HG03460 (cell line): ENCODE data around the gene DAO.
"Not testable (repeated sequence)": the region's sequence is repeated elsewhere in the genome, so short reads cannot be mapped to it uniquely, and the experiment has no call there.

Source experiments
- ATAC-seq: cut with Tn5 transposase; IDR thresholded peaks from one replicate; pipeline ENCODE4 v1.9.1; 2021; ENCODE audit not compliant: unreplicated experiment

Gene DAO

GRCh38 chr12:108849660-108850059 is 30.2 kb upstream of the DAO start:
- ATAC-seq: no peak

- peak; percentile 69 for ATAC-seq
Observed at GRCh38 chr12:108850854-108851573, 28.9 kb upstream of the DAO start.

- no peak for ATAC-seq
Observed at GRCh38 chr12:108852674-108853309, 27.1 kb upstream of the DAO start.

GRCh38 chr12:108853426-108853825 is 26.5 kb upstream of the DAO start:
- ATAC-seq: no peak

GRCh38 chr12:108853981-108854446 is 25.9 kb upstream of the DAO start:
- ATAC-seq: no peak

- no peak for ATAC-seq
Observed at GRCh38 chr12:108854451-108855283, 25.2 kb upstream of the DAO start.

GRCh38 chr12:108855284-108856169 is 24.4 kb upstream of the DAO start:
- ATAC-seq: no peak

- no peak for ATAC-seq
Observed at GRCh38 chr12:108856170-108856427, 23.8 kb upstream of the DAO start.

- ATAC-seq: peak; percentile 18
Observed at GRCh38 chr12:108856428-108857157, 23.3 kb upstream of the DAO start.

- peak; percentile 14 for ATAC-seq
Observed at GRCh38 chr12:108857158-108857407, 22.8 kb upstream of the DAO start.

- ATAC-seq: no peak
Observed at GRCh38 chr12:108858311-108859074, 21.4 kb upstream of the DAO start.

GRCh38 chr12:108859141-108859922 is 20.6 kb upstream of the DAO start:
- ATAC-seq: not testable (repeated sequence)

GRCh38 chr12:108859923-108860291 is 20.0 kb upstream of the DAO start:
- no peak for ATAC-seq

GRCh38 chr12:108860443-108860842 is 19.4 kb upstream of the DAO start:
- no peak for ATAC-seq

GRCh38 chr12:108861878-108862587 is 17.9 kb upstream of the DAO start:
- no peak for ATAC-seq

GRCh38 chr12:108862588-108862959 is 17.3 kb upstream of the DAO start:
- no peak for ATAC-seq

- no peak for ATAC-seq
Observed at GRCh38 chr12:108865169-108865568, 14.7 kb upstream of the DAO start.

- ATAC-seq: not testable (repeated sequence)
Observed at GRCh38 chr12:108866083-108866482, 13.8 kb upstream of the DAO start.

GRCh38 chr12:108868781-108869180 is 11.1 kb upstream of the DAO start:
- no peak for ATAC-seq
